CD4-positive, alpha-beta T cell treated with Interferon alpha-2 for 1 hour (primary cell): Measurements from ENCODE around the gene ZNF799.
A peak's percentile ranks its signal among the peaks of the same experiment; 100 is the strongest.
"Not testable (repeated sequence)": the region's sequence is repeated elsewhere in the genome, so short reads cannot be mapped to it uniquely, and the experiment has no call there.

ENCODE experiments used
- DNase-seq, 2 donors: peaks; one replicate each; pipeline ENCODE4 v3.0.0-alpha.2; 2020 to 2022

ZNF799 gene

DNA sequence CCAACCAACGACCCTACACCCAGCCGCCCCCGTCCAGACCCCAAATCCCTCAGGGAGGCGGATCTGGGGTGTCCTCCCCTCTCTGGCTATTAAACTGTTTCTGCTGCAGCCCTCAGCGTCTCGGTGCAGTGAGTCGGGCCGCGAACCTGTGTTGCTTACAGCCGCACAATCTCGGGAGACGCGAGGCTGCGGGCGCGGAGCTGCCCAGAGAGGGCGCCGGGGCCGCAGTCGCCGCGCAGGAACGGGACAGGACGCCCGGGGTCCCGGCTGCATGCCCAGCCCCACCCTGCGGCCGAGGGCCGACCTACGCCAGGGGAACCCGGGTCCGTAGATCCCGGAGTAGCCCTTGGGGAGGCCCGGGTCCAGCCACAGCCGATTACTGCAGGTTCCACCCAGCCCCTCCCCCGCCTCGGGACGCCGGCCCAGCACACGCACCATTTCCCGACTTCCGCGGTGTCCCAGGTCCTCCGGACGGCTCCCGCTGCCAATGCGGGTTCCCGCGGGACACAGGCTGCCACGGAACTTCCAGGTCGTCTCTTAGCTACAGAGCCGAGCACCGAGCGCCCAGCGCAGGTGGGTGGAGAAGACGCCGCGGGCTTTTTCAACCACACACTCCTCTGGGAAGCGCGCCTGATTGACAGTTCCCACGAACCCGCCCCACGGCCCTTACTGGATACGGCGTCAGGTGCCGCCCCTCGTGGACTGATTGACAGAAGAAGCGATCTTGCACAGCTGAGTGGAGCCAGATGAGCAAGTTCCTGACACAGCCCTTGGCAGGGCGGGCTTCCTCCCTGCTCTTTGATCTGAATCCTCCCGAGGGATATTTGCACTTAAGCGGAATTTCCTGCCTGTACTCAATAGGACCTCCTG lies at the start of gene ZNF799:
Gene ZNF799 (minus strand): TSS at position 639 of the 870 bp plus-strand sequence. CDS start 201 bp downstream, at position 438.
- peak; percentile 82 to 86 for DNase-seq

DNA sequence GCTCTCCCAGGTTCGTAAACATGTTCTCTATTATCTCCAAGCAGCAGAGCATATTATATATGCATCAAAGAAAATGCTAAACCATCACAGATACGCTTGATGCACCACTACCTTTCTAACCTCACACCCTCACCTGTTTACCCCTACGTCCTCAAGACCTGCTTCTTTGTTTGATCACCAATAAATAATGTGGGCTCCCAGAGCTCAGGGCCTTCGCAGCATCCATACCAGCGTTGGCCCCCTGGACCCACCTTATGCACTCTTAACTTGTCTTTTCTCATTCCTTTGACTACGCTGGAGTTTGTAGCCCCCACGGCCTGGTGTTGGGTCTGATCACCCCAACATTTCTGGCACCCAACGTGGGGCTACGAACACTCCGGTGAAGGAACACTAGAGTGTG lies 49.8 kb upstream of the ZNF799 start:
- DNase-seq, result no peak

DNA sequence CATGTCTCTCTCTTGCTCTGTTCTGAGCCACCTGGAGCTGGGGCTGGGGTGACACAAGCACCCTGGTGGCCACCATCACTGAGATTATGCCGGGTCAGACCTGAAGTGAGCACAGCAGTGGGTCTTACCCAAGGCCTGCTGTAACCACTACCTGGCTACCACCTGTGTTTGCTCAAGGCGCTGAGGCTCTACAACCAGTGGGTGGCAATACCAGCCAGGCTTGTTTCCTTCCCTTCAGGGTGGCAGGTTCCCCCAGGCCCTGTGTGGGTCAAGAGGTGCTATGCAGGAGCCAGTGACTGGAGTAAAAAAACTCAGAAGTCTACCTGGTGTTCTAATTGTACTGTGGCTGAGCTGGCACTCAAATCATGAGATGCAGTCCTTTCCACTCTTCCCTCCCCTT lies 47.7 kb upstream of the ZNF799 start:
- no peak for DNase-seq

DNA sequence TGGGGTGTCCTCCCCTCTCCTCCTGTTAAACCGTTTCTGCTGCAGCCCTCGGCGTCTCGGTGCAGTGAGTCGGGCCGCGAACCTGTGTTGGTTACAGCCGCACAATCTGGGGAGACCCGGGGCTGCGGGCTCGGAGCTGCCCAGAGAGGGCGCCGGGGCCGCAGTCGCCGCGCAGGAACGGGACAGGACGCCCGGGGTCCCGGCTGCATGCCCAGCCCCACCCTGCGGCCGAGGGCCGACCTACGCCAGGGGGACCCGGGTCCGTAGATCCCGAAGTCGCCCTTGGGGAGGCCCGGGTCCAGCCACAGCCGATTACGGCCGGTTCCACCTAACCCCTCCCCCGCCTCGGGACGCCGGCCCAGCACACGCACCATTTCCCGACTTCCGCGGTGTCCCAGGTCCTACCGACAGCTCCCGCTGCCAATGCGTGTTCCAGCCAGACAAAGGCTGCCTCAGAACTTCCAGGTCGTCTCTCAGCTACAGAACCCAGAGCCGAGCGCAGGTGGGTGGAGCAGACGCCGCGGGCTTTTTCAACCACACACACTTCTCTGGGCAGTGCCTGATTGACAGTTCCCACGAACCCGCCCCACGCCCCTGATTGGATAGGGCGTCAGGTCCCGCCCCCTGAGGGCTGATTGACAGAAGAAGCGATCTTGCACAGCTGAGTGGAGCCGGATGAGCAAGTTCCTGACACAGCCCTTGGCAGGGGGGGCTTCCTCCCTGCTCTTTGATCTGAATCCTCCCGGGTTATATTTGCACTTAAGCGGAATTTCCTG lies 39.7 kb upstream of the ZNF799 start, which contains the start of gene ZNF443:
Gene ZNF443 (minus strand): TSS at position 481 of the 776 bp plus-strand sequence. CDS start 107 bp downstream, at position 374.
- DNase-seq, result peak; percentile 97 to 98

DNA sequence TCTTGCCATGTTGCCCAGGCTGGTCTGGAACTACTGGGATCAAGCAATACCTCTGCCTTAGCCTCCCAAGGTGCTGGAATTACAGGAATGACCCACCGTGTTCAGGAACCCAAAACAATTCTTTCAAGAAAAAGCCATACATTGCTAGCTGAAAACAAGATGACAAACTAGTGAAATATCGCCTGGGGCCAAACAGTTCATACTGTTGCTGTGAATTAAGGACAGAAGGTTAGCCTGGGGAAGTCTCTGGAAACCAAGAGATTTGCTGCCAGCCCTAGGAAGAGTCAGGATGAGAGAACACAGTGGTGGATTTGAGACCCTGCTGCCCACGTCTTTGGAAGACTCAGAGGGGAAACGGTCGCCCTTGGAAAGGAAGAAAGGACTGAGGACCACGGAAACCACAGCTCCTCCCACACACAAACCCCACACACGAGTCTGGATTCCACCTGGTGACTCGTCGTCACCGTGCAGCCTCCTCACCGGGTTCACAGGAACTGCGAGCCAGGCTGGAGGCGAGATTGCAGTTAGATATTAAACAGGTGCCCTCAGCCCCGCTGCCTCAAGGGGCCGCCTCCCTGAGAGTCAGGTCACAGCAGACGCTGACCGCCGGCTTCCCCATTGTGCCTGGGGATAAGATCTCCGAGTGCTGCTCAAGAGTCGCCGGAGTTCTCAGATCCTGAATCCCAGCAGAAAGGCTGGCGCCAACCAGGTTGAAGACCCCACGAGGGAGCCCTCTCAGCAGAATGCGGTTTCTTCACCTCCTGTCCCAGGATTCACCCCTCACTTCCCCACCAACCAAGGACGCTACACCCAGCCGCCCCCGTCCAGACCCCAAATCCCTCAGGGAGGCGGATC lies 38.8 kb upstream of the ZNF799 start:
- peak; percentile 2 to 43 for DNase-seq

DNA sequence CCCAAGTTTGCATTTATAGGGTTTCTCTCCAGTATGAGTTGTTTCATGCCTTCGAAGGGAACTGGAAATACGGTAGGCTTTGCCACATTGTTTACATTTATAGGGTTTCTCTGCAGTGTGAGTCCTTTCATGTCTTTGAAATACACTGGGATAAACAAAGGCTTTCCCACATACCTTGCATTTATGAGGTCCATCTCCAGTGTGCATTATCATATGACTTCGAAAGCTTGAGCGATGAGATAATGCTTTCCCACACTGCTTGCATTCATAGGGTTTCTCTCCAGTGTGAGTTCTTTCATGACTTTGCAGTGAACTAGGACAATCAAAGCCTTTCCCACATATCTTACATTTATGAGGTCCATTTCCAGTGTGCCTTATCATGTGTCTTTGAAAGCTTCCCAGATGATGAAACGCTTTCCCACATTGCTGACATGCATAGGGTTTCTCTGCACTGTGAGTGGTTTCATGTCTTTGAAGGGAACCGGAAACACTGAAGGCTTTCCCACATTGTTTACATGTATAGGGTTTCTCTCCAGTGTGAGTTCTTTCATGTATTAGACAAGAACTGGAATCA lies 29.7 kb upstream of the ZNF799 start:
- not testable (repeated sequence) for DNase-seq

DNA sequence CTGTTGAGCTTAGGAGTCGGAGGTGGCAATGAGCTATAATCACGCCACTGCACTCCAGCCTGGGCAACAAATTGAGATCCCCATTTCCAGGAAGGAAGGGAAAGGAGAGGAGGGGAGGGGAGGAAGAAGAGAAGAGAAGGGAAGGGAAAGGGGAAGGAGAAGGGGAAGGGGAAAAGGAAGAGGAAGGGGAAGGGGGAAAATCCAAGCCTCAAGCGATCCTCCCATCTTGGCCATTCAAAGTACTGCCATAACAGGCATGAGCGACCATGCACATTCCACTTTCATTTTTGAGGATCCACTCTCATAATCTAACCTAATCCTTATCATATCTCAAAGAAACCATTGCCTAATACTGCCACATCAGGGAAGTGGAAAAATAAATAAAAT lies 24.8 kb upstream of the ZNF799 start:
- DNase-seq, result no peak

DNA sequence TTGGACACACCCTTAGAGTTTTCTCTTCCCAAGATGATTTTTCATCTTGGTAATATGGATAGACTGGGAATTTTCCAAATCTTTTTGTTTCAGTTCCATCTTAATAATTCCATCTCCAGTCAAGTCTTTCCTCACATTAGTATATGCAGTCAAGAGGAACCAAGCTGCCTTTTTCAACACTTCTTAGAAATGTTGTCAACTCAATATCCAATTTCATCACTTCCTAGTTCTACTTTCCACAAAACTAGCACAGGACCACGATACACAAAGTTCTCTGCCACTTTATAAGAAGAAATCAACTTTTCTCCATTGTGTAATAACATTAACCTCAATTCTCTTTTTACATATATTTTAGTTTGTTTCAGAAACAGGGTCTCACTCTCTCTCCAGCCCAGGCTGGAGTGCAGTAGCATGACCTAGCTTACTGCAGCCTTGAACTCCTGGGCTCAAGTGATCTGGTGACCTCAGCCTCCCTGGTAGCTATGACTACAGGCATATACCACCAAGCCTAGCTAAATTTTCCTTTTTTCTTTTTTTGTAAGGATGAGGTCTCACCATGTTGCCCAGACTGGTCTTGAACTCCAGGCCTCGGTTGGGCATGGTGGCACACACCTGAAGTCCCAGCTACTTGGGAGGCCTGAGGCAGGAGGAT lies 24.3 kb upstream of the ZNF799 start:
- DNase-seq, result no peak

DNA sequence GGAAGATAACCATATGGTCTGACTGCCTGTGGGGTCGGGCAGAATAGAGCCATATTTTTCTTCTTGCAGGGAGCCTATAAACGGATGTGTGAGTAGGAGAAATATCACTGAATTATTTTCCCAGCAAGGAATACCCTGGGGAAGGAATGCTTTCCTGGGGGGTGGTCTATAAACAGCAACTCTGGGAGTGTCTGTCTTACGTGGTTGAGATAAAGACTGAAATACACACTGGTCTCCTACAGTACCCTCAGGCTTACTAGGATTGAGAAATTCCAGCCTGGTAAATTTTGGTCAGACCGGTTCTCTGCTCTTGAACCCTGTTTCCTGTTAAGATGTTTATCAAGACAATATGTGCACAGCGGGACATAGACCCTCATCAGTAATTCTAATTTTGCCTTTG lies 16.2 kb upstream of the ZNF799 start:
- DNase-seq, result not testable (repeated sequence)

DNA sequence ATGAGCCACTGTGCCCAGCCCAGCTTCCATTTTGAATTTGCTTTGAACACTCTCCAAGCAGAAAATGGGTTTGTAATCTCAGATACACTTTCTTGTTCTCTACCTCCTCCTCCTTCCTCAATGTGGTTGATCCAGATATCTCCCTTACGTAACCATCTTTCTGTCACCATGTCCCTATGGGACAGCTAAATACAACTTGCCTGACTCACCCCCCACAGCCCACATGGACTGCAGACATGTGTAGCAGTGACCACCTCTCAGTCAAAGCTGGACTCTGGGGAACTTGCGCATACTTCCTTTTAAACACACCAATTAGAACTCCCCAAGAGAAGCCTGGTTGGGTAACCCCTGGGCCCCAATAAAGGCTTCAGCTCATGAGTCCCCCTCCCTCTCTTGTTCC lies 10.8 kb upstream of the ZNF799 start:
- no peak for DNase-seq

DNA sequence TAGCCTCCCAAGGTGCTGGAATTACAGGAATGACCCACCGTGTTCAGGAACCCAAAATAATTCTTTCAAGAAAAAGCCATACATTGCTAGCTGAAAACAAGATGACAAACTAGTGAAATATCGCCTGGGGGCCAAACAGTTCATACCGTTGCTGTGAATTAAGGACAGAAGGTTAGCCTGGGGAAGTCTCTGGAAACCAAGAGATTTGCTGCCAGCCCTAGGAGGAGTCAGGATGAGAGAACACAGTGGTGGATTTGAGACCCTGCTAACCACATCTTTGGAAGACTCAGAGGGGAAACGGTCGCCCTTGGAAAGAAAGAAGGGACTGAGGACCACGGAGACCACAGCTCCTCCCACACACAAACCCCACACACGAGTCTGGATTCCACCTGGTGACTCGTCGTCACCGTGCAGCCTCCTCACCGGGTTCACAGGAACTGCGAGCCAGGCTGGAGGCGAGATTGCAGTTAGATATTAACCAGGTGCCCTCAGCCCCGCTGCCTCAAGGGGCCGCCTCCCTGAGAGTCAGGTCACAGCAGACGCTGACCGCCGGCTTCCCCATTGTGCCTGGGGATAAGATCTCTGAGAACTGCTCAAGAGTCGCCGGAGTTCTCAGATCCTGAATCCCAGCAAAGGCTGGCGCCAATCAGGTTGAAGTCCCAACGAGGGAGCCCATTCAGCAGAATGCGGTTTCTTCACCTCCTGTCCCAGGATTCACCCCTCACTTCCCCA lies 1.0 kb downstream of the ZNF799 start:
- peak in 1 of 2 donors; percentile 24 for DNase-seq

DNA sequence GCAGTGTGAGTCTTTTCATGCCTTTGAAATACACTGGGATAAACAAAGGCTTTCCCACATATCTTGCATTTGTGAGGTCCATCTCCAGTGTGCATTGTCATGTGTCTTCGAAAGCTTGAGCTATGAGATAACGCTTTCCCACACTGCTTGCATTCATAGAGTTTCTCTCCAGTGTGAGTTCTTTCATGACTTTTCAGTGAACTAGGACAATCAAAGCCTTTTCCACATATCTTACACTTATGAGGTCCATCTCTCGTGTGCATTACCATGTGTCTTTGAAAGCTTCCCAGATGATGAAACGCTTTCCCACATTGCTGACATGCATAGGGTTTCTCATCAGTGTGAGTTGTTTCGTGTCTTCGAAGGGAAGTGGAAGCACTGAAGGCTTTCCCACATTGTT lies 9.9 kb downstream of the ZNF799 start:
- DNase-seq, result not testable (repeated sequence)

DNA sequence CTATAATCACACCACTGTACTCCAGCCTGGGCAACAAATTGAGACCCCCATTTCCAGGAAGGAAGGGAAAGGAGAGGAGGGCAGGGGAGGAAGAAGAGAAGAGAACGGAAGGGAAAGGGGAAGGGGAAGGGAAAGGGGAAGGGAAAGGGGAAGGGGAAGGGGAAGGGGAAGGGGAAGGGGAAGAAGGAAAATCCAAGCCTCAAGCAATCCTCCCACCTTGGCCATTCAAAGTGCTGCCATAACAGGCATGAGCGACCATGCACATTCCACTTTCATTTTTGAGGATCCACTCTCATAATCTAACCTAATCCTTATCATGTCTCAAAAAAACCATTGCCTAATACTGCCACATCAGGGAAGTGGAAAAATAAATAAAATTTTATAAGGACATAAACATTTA lies 14.7 kb downstream of the ZNF799 start:
- DNase-seq, result not testable (repeated sequence)

DNA sequence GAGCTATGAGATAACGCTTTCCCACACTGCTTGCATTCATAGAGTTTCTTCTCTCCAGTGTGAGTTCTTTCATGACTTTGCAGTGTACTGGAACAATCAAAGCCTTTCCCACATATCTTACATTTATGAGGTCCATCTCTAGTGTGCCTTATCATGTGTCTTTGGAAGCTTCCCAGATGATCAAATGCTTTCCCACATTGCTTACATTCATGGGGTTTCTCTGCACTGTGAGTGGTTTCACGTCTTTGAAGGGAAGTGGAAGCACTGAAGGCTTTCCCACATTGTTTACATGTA lies 20.7 kb downstream of the ZNF799 start:
- DNase-seq, result no peak

DNA sequence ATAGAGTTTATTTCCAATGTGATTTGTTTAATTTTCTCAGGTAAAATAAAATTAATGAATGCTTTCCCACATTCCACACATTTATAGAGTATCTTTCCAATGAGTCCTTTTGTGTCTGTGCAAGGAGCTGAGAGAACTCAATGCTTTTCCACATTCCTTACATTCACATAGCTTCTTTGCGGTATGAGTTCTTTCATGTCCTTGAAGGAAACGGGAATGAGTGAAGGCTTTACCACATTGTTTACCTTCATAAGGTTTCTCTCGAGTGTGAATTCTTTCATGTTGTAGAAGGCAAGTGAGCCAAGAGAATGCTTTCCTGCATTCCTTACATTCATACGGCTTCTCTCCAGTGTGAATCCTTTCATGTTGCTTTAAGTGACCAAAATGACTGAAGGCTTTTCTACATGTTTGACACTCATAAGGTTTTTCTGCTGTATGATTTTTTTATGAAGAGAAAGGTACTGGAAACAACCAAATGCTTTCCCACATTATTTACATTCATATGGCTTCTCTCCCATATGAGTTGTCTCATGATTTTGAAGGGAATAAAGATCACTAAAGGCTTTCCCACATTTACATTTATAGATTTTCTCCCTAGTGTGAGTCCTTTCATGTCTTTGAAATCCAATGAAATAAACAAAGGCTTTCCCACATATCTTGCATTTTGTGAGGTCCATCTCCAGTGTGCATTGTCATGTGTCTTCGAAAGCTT lies 21.2 kb downstream of the ZNF799 start:
- no peak for DNase-seq

DNA sequence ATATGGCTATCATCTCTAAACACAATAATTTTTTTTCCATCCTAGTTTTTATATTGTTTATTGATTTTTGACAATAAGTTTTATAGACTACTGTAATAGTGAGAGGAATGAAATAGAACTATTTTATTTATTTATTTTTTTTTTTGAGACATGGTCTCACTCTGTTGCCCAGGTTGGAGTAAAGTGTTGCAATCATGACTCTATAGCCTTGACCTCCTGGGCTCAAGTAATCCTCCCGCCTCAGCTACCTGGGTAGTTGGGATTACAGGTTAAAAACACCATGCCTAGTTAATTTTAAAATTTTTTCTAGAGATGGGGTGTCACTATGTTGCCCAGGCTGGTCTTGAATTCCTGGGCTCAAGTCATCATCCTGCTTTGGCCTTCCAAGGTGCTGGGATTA lies 27.0 kb downstream of the ZNF799 start:
- DNase-seq, result no peak

DNA sequence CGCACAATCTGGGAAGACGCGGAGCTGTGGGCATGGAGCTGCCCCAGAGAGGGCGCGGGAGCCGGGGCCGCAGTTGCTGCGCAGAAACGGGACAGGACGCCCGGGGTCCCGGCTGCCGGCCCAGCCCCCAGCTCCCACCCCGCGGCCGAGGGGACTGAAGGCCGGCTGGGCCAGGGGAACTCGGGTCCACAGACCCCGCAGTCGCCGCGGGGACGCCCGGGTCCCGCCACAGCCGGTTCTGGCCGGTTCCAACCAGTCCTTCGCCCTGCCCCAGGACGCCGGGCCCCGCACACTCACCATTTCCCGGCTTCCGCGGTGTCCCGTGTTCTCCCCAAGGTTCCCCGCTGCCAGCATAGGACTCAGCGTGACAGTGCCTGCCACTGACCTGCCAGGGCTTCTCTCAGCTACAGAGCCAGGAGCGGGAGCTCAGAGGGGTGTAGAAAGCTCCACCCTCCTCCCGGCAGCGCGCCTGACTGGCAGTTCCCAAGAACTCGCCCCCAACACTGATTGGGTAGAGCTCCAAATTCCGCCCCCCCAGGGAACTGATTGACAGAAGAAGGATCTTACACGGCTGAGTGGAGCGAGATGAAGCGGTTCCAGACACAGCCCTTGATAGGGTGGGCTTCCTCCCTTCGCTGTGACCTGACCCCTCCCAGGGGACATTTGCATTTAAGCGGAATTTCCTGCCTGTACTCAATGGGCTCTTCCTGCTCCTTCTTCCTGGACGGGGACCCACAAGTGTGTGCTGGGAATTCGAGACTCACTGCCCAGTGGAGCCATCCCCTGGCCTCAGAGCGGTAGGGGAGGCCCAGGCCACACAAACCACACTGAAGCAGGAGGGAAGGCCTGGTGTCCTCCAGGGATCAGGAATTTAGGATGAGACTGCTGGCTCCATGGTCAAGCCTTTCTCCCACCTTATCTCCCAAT lies 35.6 kb downstream of the ZNF799 start, which contains the start of gene ZNF442:
Gene ZNF442 (minus strand): TSS at position 448 of the 927 bp plus-strand sequence. CDS start 2,052 bp downstream, outside the sequence.
- peak; percentile 86 for DNase-seq

DNA sequence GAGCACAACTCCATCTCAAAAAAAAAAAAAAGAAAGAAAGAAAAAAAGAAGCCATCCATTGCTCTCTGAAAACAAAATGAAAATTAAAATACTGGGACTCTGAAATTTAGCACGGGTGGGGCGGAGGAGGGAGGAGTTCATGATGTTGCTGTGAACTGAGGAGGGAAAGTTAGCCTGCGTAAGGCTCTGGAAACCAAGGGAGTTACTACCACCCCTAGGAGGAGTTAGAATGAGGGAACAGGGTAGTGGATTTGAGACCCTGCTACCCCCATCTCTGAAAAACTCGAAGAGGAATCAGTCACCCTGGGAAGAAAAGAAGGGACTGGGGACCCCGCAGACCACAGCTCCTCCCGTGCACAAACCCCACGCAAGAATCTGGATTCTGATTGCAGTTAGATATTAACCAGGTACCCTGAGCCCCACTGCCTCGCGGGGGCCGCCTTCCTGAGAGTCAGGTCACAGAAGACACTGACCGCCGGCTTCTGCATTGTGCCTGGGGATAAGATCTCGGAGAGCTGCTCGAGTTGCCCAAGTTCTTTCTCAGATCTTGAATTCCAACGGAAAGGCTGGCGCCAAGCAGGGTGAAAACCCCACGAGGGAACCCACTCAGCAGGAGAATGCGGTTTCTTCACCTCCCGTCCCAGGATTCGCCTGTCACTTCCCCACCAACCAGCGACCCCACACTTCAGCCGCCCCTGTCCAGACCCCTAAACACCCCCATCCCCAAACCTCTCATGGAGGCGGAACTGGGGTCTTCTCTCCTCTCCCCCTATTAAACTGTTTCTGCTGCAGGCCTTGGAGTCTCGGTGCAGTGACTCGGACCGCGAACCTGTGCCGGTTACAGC lies 36.5 kb downstream of the ZNF799 start:
- DNase-seq, result no peak
